Panc1 (cell line): ENCODE data around the gene RTP5.

Source experiments
- CTCF ChIP-seq: fragments of 450-650 bp; IDR thresholded peaks from 2 replicates; pipeline ENCODE4 v1.5.1; 2017; ENCODE audit warnings: mild to moderate bottlenecking
- POLR2AphosphoS5 ChIP-seq: IDR thresholded peaks from 2 replicates; pipeline ENCODE4 v1.6.1; 2012; ENCODE audit warnings: mild to moderate bottlenecking, low read depth, low read length, moderate library complexity
- REST ChIP-seq, 2 experiments: IDR thresholded peaks; 2 replicates each; pipeline ENCODE4 v1.6.1; 2011 to 2012; ENCODE audit warnings: low read depth in 2 of 2, control low read depth in 1 of 2, low read length in 1 of 2, mild to moderate bottlenecking in 1 of 2, moderate library complexity in 1 of 2; ENCODE audit not compliant: insufficient read depth in 1 of 2
- TCF7L2 ChIP-seq: IDR thresholded peaks from 2 replicates; pipeline ENCODE4 v1.6.1; 2011; ENCODE audit warnings: mild to moderate bottlenecking, low read depth, low read length, inconsistent platforms

- TF ChIP-seq CTCF, result no peak
- no peak for TF ChIP-seq REST (IDR thresholded peaks at IDR 0.05; ENCODE audit: insufficient read depth in 1 of 2, low read depth in 2 of 2, low read length in 1 of 2)
- TF ChIP-seq POLR2AphosphoS5, result no peak
- TF ChIP-seq TCF7L2, result no peak
Measured at GRCh38 chr2:241863536-241863954, 6.0 kb upstream of the RTP5 start.
